ENCODE results near the gene ZNF491. TPM values are rescaled to one million over a fixed set of nuclear protein-coding genes. Genes with fewer than 3 reads are reported as not detected.

ZNF491 gene
- total and polyA plus RNA-seq, 9 of the 15 experiments (the other 6 are each of a cell fraction or from before 2014, with no cell fraction given), result 0.19 to 0.95 (median 0.39) TPM; not detected in 1

GRCh38 chr19:11766597-11767591 is 31.4 kb upstream of the ZNF491 start, which contains the start of gene ZNF441 (continued):
- peak; percentile 50; the same call in 1 of the 2 replicates for TF ChIP-seq ELF4 (CRISPR knock-in tag; IDR thresholded peaks at IDR 0.05)
- 0 out of 2 replicates have a peak, but pooled peaks have one; percentile 19 for TF ChIP-seq ZNF263 (CRISPR knock-in tag; IDR thresholded peaks at IDR 0.05; ENCODE audit: borderline replicate concordance)
- TF ChIP-seq TGIF2 (CRISPR knock-in tag; IDR thresholded peaks at IDR 0.05), result no peak
- peak; percentile 34; the same call in 1 of the 2 replicates for TF ChIP-seq SIN3B (IDR thresholded peaks at IDR 0.05; ENCODE audit: low read depth)
- TF ChIP-seq RBBP5 (IDR thresholded peaks at IDR 0.05; ENCODE audit: borderline replicate concordance, insufficient read depth, low read length, poor library complexity, severe bottlenecking), result peak; percentile 71
- TF ChIP-seq NFRKB (IDR thresholded peaks at IDR 0.05; ENCODE audit: low read depth), result 0 out of 2 replicates have a peak, but pooled peaks have one; percentile 18
- TF ChIP-seq FOSL1 (tag; conservative IDR thresholded peaks at IDR 0.05), result peak; percentile 33; the same call in 1 of the 2 replicates
- peak; percentile 69 for TF ChIP-seq ATF7 (IDR thresholded peaks at IDR 0.05)
- 0 out of 4 replicates have a peak, but pooled peaks of 1 of the 2 experiments have one; percentile 24 for TF ChIP-seq TBL1XR1 (IDR thresholded peaks at IDR 0.05; ENCODE audit: low read length in 2 of 2)
- TF ChIP-seq GTF3C2 (IDR thresholded peaks at IDR 0.05; ENCODE audit: borderline replicate concordance, extremely low read depth, insufficient read length), result no peak
- TF ChIP-seq CAMTA2 (CRISPR knock-in tag; conservative IDR thresholded peaks at IDR 0.05), result no peak
- TF ChIP-seq CHD2 (IDR thresholded peaks at IDR 0.05; ENCODE audit: low read depth, low read length), result peak; percentile 70
- TF ChIP-seq, protein P1, sequence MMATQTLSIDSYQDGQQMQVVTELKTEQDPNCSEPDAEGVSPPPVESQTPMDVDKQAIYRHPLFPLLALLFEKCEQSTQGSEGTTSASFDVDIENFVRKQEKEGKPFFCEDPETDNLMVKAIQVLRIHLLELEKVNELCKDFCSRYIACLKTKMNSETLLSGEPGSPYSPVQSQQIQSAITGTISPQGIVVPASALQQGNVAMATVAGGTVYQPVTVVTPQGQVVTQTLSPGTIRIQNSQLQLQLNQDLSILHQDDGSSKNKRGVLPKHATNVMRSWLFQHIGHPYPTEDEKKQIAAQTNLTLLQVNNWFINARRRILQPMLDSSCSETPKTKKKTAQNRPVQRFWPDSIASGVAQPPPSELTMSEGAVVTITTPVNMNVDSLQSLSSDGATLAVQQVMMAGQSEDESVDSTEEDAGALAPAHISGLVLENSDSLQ (IDR thresholded peaks at IDR 0.05), result peak; percentile 99
- TF ChIP-seq ZNF76 (CRISPR knock-in tag; IDR thresholded peaks at IDR 0.05; ENCODE audit: borderline replicate concordance), result no peak

Data from K562 (cell line).